PFSK-1 (cell line): ENCODE data around the gene C11orf98.

Experiments
- FOXP2 ChIP-seq: optimal IDR thresholded peaks from 2 replicates; pipeline ENCODE3; 2011; ENCODE audit warnings: borderline replicate concordance, control low read depth, inconsistent platforms; ENCODE audit not compliant: insufficient read depth; ENCODE audit errors: extremely low read length, extremely low read depth
- POLR2AphosphoS5 ChIP-seq: IDR thresholded peaks from 2 replicates; pipeline ENCODE4 v1.6.1; 2012; ENCODE audit warnings: low read depth, mild to moderate bottlenecking, control low read depth, low read length, moderate library complexity
- SIN3A ChIP-seq: IDR thresholded peaks from 2 replicates; pipeline ENCODE4 v1.6.1; 2012; ENCODE audit warnings: mild to moderate bottlenecking, low read length, moderate library complexity, borderline replicate concordance; ENCODE audit not compliant: insufficient read depth
- TAF1 ChIP-seq: IDR thresholded peaks from 2 replicates; pipeline ENCODE4 v1.6.1; 2012; ENCODE audit warnings: low read length, control low read depth, borderline replicate concordance; ENCODE audit not compliant: insufficient read depth
- TF ChIP-seq, protein P1 (sequence below), 2 experiments: IDR thresholded peaks; 2 replicates each; pipeline versions ENCODE4 v1.6.1 to v1.8.0; 2011 to 2012; ENCODE audit warnings: low read depth in 2 of 2, low read length in 2 of 2, control low read depth in 1 of 2, inconsistent platforms in 1 of 2, mild to moderate bottlenecking in 1 of 2, moderate library complexity in 1 of 2; ENCODE audit not compliant: insufficient read depth in 1 of 2

Gene C11orf98

GRCh38 chr11:62709247-62710000 is 44.4 kb upstream of the C11orf98 start:
- TF ChIP-seq FOXP2 (peak; percentile 27), SIN3A (no peak), POLR2AphosphoS5 (peak; percentile 73), TAF1 (peak; percentile 50; the same call in 1 of the 2 replicates)
- TF ChIP-seq, protein P1, sequence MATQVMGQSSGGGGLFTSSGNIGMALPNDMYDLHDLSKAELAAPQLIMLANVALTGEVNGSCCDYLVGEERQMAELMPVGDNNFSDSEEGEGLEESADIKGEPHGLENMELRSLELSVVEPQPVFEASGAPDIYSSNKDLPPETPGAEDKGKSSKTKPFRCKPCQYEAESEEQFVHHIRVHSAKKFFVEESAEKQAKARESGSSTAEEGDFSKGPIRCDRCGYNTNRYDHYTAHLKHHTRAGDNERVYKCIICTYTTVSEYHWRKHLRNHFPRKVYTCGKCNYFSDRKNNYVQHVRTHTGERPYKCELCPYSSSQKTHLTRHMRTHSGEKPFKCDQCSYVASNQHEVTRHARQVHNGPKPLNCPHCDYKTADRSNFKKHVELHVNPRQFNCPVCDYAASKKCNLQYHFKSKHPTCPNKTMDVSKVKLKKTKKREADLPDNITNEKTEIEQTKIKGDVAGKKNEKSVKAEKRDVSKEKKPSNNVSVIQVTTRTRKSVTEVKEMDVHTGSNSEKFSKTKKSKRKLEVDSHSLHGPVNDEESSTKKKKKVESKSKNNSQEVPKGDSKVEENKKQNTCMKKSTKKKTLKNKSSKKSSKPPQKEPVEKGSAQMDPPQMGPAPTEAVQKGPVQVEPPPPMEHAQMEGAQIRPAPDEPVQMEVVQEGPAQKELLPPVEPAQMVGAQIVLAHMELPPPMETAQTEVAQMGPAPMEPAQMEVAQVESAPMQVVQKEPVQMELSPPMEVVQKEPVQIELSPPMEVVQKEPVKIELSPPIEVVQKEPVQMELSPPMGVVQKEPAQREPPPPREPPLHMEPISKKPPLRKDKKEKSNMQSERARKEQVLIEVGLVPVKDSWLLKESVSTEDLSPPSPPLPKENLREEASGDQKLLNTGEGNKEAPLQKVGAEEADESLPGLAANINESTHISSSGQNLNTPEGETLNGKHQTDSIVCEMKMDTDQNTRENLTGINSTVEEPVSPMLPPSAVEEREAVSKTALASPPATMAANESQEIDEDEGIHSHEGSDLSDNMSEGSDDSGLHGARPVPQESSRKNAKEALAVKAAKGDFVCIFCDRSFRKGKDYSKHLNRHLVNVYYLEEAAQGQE (IDR thresholded peaks at IDR 0.05; ENCODE audit: insufficient read depth in 1 of 2, low read depth in 2 of 2, low read length in 2 of 2): no peak

GRCh38 chr11:62708793-62709192 is 43.8 kb upstream of the C11orf98 start:
- TF ChIP-seq TAF1: no peak
- TF ChIP-seq, protein P1 (IDR thresholded peaks at IDR 0.05; ENCODE audit: insufficient read depth in 1 of 2, low read depth in 2 of 2, low read length in 2 of 2): no peak

DNA sequence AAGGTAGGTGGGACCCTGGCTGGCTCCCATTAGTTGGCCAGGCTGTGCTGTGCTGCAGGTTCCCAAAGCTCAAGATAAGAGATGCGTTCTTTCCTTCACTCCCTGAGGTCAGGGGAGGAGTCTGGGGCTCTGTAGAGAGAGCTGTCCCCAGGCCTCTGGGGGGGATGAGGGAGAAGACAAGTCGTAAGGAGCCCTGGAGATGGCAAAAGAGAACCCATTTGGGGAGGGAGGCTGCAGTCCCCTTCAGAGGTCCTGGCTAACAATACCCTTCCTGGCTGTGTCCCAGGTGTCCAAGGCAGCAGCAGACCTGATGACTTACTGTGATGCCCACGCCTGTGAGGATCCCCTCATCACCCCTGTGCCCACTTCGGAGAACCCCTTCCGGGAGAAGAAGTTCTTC is 43.4 kb upstream of the C11orf98 start:
- no peak; the same call in none of the 2 replicates for TF ChIP-seq POLR2AphosphoS5
- TF ChIP-seq TAF1: no peak
- no peak for TF ChIP-seq FOXP2
- TF ChIP-seq SIN3A: no peak

DNA sequence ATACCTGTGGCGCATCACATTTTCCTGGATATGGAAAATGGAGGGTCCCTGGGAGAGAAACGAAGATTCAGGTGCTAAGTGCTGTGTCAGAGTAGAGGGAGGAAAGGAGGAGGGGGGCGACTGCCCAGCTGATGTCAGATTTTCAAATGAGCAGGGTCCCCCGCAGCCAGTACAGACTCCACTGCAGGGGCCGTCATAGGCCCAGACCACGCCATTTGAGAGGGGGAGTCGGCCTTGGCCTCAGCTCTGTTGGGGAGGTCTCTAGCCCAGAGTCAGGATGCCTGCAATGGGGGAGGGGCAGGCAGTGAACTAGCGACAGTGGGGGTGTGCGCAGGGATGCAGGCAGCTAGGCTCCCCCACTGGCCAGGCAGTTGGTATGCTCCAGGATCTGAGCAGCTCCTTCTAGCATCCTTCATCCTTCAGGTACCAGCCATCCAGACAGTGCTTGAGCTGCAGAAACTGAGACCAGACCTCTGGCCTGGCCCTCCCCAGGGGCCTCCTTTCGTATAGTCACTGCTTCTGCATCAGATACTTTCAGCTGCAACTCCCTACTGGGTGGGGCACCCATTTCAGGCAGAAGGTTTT is 42.4 kb upstream of the C11orf98 start, which contains the start of the genes BSCL2 and GNG3:
TSS of gene BSCL2 (minus strand) at position 148 of the 585 bp plus-strand sequence. CDS start 229 bp downstream, outside the sequence.
TSS of gene GNG3 (plus strand) at position 400 of the 585 bp plus-strand sequence. CDS start 620 bp downstream, outside the sequence.
- no peak for TF ChIP-seq POLR2AphosphoS5
- no peak for TF ChIP-seq SIN3A
- TF ChIP-seq FOXP2: no peak
- no peak for TF ChIP-seq TAF1
- TF ChIP-seq, protein P1 (IDR thresholded peaks at IDR 0.05; ENCODE audit: insufficient read depth in 1 of 2, low read depth in 2 of 2, low read length in 2 of 2): no peak

GRCh38 chr11:62706850-62707247 is 41.8 kb upstream of the C11orf98 start:
- no peak for TF ChIP-seq POLR2AphosphoS5
- TF ChIP-seq SIN3A: no peak
- no peak for TF ChIP-seq FOXP2
- TF ChIP-seq, protein P1 (IDR thresholded peaks at IDR 0.05; ENCODE audit: insufficient read depth in 1 of 2, low read depth in 2 of 2, low read length in 2 of 2): no peak
- TF ChIP-seq TAF1: no peak
